Gastrocnemius medialis (tissue), 4 donors: ENCODE results near the gene MACROD1.

Source experiments
- POLR2A ChIP-seq, 2 donors: fragments of 450-650 bp; IDR thresholded peaks; one replicate each; pipeline ENCODE4 v1.6.1; 2017; ENCODE audit warnings: antibody characterized with exemption in 2 of 2, mild to moderate bottlenecking in 2 of 2, moderate library complexity in 2 of 2
- TF ChIP-seq, protein P1 (sequence below), 5 experiments: fragments of 450-650 bp in 3 of 5; fragments of 200-600 bp in 2 of 5; sonication (generic) in 2 of 5; IDR thresholded peaks in 4 of 5; conservative IDR thresholded peaks in 1 of 5; 1 replicate in 4 of 5; 2 replicates in 1 of 5; pipeline ENCODE4 v1.5.1; 2016 to 2019; ENCODE audit warnings: antibody characterized with exemption in 5 of 5, mild to moderate bottlenecking in 3 of 5, moderate library complexity in 3 of 5

- TF ChIP-seq, protein P1, sequence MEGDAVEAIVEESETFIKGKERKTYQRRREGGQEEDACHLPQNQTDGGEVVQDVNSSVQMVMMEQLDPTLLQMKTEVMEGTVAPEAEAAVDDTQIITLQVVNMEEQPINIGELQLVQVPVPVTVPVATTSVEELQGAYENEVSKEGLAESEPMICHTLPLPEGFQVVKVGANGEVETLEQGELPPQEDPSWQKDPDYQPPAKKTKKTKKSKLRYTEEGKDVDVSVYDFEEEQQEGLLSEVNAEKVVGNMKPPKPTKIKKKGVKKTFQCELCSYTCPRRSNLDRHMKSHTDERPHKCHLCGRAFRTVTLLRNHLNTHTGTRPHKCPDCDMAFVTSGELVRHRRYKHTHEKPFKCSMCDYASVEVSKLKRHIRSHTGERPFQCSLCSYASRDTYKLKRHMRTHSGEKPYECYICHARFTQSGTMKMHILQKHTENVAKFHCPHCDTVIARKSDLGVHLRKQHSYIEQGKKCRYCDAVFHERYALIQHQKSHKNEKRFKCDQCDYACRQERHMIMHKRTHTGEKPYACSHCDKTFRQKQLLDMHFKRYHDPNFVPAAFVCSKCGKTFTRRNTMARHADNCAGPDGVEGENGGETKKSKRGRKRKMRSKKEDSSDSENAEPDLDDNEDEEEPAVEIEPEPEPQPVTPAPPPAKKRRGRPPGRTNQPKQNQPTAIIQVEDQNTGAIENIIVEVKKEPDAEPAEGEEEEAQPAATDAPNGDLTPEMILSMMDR (IDR thresholded peaks at IDR 0.05 in 4 of 5, conservative IDR thresholded peaks at IDR 0.05 in 1 of 5) = no peak
- TF ChIP-seq POLR2A (IDR thresholded peaks at IDR 0.05) = no peak
These were observed 141.9 kb downstream of the MACROD1 start for GRCh38 chr11:64023712-64024710.
